Renal cortex interstitium (tissue), 11 donors: ENCODE results near the gene REEP2. TPM values are rescaled to one million over a fixed set of nuclear protein-coding genes. Genes with fewer than 3 reads are reported as not detected.
"Not testable (repeated sequence)": the region's sequence is repeated elsewhere in the genome, so short reads cannot be mapped to it uniquely, and the experiment has no call there.

Source experiments
- DNase-seq, 11 donors: peaks; one replicate each; pipeline ENCODE4 v3.0.0-alpha.2; 2013; ENCODE audit warnings: low read depth in 9 of 11, low spot score in 4 of 11; ENCODE audit errors: extremely low read depth in 1 of 11
- polyA plus RNA-seq, 3 donors: library from polyadenylated mRNA; unstranded; fragments of 120-200 nt; gene quantifications; one replicate each; pipeline ENCODE4 v1.2.1, GENCODE V29; 2013; ENCODE audit not compliant: insufficient read length in 3 of 3

Gene REEP2
- polyA plus RNA-seq, 3 donors, result 10.1 to 13.3 (median 13.0) TPM

- peak in 2 of 11 donors; percentile 68 to 79 for DNase-seq
These were observed 24.7 kb downstream of the REEP2 start for GRCh38 chr5:138463419-138464007.

- DNase-seq, result peak in 10 of 11 donors; percentile 89 to 97 (median 96)
These were observed 25.1 kb downstream of the REEP2 start for GRCh38 chr5:138464008-138464387.

GRCh38 chr5:138464388-138465260, 25.8 kb downstream of the REEP2 start:
- peak; percentile 96 to 99 (median 98) for DNase-seq

GRCh38 chr5:138465261-138466124, 26.6 kb downstream of the REEP2 start, which contains the start of gene EGR1:
Gene EGR1, plus strand, starts transcription at chr5:138465479. Its CDS starts 283 bp downstream, at chr5:138465762.
- DNase-seq, result peak in 10 of 11 donors; percentile 87 to 94 (median 92)

- DNase-seq, result peak in 4 of 11 donors; percentile 32 to 56 (median 45)
These were observed 27.5 kb downstream of the REEP2 start for GRCh38 chr5:138466125-138466899.

- no peak for DNase-seq
These were observed 28.2 kb downstream of the REEP2 start for GRCh38 chr5:138466900-138467710.

GRCh38 chr5:138467711-138468132, 28.9 kb downstream of the REEP2 start:
- DNase-seq, result no peak

- peak in 1 of 11 donors; percentile 39 for DNase-seq
These were observed 29.5 kb downstream of the REEP2 start for GRCh38 chr5:138468133-138468965.

GRCh38 chr5:138468966-138469539, 30.2 kb downstream of the REEP2 start:
- peak in 1 of 11 donors; percentile 57 for DNase-seq

- DNase-seq, result peak in 2 of 11 donors; percentile 47 to 71
These were observed 30.9 kb downstream of the REEP2 start for GRCh38 chr5:138469540-138470321.

GRCh38 chr5:138470322-138471051, 31.6 kb downstream of the REEP2 start:
- DNase-seq, result peak in 1 of 11 donors; percentile 46

GRCh38 chr5:138471052-138471361, 32.1 kb downstream of the REEP2 start:
- no peak for DNase-seq

GRCh38 chr5:138472353-138472752, 33.5 kb downstream of the REEP2 start:
- DNase-seq, result no peak

- not testable (repeated sequence) for DNase-seq
These were observed 34.3 kb downstream of the REEP2 start for GRCh38 chr5:138473151-138473550.

- no peak for DNase-seq
These were observed 38.1 kb downstream of the REEP2 start for GRCh38 chr5:138476918-138477317.
